GM21576 (cell line): ENCODE data around the gene FICD.

Source experiments
- ATAC-seq: cut with Tn5 transposase; IDR thresholded peaks from one replicate; pipeline ENCODE4 v1.9.1; 2021; ENCODE audit warnings: mild to moderate bottlenecking, moderate library complexity; ENCODE audit not compliant: unreplicated experiment

FICD gene

GRCh38 chr12:108565146-108565545 is 50.1 kb downstream of the FICD start:
- no peak for ATAC-seq

- ATAC-seq, result no peak
These were observed 50.9 kb downstream of the FICD start for GRCh38 chr12:108565976-108566375.

DNA sequence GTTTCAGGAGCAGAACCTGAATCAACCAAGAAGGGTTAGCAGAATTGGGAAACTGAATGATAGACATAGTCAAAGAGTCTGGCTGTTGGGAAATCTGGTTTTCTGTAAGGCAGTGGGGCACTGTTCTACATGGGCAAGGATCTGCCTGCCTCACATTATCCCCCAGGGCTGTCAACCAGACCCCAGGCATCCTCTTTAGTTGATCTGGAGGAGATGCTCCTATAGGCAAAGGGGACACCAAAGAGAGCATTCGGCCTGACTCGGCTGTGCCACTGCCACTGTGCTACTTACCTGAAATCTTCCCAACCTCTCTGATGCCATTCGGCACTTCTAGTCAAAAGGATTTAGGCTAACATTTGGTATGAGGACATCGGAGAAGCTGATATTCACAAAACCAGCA is 51.4 kb downstream of the FICD start:
- ATAC-seq, result no peak

- ATAC-seq, result no peak
These were observed 52.6 kb downstream of the FICD start for GRCh38 chr12:108567406-108568337.

DNA sequence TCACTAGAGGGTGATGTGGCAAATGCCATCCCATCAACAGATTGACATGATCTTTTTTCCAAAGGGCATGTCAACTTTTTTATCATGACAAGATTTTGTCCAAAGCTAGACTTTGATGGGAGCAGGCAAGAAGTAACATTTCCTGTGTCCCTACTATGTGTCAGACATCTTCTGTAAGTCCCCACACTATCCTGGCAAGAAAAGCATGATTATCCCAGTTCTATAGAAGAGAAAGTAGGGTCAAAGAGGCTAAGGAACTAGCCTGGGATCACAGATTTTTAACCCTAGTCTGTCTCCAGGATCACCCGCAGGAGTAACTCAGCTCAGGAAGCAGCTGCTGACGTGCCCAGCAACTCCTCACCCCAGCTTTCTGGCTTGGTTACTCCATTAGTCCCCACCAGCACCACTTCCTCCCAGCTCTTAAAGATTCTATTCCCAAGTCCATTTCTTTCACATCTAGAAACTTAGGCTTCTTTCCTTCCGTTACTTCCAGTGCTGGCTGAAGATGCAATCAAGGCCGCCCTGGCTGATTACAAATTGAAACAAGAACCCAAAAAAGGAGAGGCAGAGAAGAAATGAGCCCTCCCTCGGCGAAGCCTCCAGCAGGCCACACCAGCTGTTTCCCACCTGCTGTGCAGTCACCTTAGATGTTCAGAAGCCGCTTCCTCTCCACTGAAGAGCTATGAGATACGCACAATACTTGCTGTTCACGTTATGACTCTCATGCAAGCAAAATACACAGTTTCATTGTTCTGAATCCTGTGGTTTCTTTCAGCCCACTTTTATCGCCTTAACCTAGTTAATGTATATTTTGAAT is 53.5 kb downstream of the FICD start:
- ATAC-seq, result peak; percentile 80
